ENCODE results near the gene MAD1L1. TPM values are rescaled to one million over a fixed set of nuclear protein-coding genes. Genes with fewer than 3 reads are reported as not detected.

MAD1L1 gene
- total RNA-seq, 1 donor from 2014 or later: 16.2 TPM

DNA sequence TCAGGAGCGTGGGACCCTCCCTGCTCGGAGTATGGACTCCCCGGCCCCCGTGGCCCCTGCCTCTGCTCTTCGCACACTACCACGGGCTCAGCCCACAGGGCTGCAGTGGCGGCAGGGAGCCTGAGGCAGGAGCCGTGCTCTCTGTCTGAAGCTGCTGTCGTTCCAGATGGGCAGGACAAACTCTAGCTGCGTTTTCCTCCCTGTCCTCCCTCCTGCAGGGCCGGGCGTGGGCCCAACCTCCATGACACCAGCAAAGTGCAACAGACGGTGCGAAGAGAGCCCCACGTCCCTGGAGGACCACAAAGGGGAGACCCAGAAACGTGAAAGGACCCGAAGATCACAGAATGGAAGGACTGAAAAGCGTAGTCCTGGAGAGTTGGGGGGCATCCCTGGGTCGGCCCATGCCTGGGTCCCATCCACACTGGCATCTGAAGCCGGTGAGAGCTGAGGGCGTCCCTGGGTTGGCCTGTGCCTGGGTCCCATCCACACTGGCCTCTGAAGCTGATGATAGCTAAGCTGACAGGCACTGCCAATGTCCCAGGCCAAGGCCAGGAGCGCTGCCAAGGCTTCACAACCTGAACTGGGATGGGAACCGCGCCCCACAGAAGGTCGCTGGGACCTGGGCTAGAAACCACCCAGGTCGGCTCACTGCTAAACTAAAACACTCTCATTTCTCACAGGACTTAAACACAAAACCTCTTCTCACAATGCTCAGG, 267.0 kb downstream of the MAD1L1 start:
- TF ChIP-seq, protein P1, sequence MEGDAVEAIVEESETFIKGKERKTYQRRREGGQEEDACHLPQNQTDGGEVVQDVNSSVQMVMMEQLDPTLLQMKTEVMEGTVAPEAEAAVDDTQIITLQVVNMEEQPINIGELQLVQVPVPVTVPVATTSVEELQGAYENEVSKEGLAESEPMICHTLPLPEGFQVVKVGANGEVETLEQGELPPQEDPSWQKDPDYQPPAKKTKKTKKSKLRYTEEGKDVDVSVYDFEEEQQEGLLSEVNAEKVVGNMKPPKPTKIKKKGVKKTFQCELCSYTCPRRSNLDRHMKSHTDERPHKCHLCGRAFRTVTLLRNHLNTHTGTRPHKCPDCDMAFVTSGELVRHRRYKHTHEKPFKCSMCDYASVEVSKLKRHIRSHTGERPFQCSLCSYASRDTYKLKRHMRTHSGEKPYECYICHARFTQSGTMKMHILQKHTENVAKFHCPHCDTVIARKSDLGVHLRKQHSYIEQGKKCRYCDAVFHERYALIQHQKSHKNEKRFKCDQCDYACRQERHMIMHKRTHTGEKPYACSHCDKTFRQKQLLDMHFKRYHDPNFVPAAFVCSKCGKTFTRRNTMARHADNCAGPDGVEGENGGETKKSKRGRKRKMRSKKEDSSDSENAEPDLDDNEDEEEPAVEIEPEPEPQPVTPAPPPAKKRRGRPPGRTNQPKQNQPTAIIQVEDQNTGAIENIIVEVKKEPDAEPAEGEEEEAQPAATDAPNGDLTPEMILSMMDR (IDR thresholded peaks at IDR 0.05; ENCODE audit: borderline replicate concordance): no peak
- peaks cover 9% of the 10 kb centered on the region for H3K4me1 ChIP-seq
- intact Hi-C loops (cut with micrococcal nuclease): no loop called here
- H3K27ac ChIP-seq (replicated peaks): peak overlapping the region; percentile 60
- H3K36me3 ChIP-seq: peaks cover 5% of the 10 kb centered on the region
- no peak overlapping the region for H3K4me3 ChIP-seq
- DNase-seq: peak; percentile 81
- no peaks in the 10 kb centered on the region for H3K27me3 ChIP-seq (ENCODE audit: low read depth)
- no peaks in the 10 kb centered on the region for H3K9me3 ChIP-seq (replicated peaks)

DNA sequence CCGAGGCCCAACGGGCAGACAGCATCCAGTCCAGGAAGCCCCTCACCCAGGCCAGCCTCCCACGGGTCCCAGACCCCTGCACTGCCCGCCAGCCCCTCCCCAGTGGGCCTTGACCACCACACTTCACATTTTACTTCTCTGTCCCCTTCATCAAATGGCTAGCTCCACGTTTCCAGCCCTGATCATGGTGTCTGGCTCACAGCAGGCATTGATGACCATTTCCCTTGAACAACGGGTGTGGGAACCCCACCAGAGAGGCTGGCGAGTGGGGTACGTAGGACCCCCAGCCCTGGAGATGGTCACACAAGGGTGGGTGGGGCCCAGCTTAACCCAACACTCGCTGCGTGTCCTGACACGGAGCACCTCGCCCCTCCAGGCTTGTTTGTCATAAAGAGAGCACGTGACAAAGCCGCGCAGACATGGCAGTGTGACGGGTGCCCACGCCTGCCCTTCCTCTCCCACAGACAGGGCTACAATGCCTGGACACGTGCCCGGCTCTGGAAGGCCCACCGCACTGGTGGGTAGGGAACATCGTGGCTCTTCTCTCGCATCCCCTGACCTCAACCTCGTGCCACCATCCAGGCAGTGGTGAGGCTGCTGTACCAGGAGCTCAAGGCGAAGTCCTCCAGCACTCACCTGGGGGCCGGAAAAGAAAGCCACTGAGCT, 267.7 kb downstream of the MAD1L1 start:
- peak overlapping the region; percentile 60 for H3K27ac ChIP-seq (replicated peaks)
- peaks cover 9% of the 10 kb centered on the region for H3K4me1 ChIP-seq
- no peak overlapping the region for H3K4me3 ChIP-seq
- intact Hi-C loops (cut with micrococcal nuclease): no loop called here
- no peaks in the 10 kb centered on the region for H3K9me3 ChIP-seq (replicated peaks)
- peak; percentile 9 for DNase-seq
- peaks cover 5% of the 10 kb centered on the region for H3K36me3 ChIP-seq
- TF ChIP-seq, protein P1 (IDR thresholded peaks at IDR 0.05; ENCODE audit: borderline replicate concordance): no peak
- no peaks in the 10 kb centered on the region for H3K27me3 ChIP-seq (ENCODE audit: low read depth)

DNA sequence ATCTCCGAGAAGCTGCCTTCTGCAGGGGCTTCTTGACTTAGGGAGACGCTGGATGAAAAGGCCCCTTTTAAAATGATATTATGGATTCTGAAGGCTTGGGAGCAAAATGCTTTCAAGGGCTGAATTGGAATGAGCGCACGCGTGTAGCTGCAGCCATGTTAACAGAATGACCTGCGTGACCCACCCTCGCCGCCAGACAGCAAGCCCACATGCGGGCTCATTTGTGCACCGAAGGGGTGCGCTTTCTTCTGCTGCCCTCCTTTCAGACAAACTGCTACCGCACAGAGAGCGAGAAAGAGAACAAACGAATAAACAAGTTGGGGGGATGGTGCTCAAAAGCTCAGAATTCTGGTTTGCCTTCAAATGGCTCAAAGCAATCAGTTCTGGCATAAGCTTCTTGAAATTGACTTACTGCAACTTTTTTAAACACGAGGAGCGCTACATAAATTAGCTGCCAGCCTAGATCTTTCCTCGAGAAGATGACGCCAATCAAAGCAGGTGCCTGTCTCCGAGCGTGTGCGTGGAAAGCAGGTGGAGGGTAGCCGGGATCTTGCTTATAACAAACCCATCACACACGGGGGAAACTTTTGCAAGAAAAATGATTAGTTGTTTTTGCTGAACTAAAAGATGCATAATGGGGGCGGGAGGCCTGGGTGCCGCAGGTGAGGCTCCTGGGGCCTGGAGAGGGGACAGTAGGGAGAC, 268.4 kb downstream of the MAD1L1 start:
- H3K36me3 ChIP-seq: peaks cover 5% of the 10 kb centered on the region
- no peaks in the 10 kb centered on the region for H3K27me3 ChIP-seq (ENCODE audit: low read depth)
- intact Hi-C loops (cut with micrococcal nuclease): no loop called here
- DNase-seq: peak; percentile 2
- peaks cover 9% of the 10 kb centered on the region for H3K4me1 ChIP-seq
- H3K4me3 ChIP-seq: no peak overlapping the region
- H3K27ac ChIP-seq (replicated peaks): no peak overlapping the region
- H3K9me3 ChIP-seq (replicated peaks): no peaks in the 10 kb centered on the region
- TF ChIP-seq, protein P1 (IDR thresholded peaks at IDR 0.05; ENCODE audit: borderline replicate concordance): no peak

DNA sequence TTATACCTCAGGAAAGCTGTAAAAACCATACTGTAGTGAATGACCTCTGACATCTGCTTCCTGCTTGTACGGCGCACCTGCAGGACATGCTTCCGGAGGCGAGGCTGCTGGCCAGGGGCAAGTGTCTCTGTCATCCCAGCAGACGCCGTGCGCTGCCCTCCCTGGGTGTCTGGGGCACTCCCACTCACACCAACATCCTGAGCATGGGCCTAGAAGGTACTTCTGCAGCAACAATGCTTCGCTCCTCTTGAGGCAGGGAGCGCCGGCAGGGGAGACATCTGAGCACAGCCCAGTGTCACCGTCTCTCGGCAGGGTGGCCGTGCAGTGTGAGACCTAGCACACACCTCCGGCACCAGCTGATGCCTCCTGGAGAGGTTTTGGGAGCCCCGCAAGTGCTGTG, 269.2 kb downstream of the MAD1L1 start:
- no peaks in the 10 kb centered on the region for H3K27me3 ChIP-seq (ENCODE audit: low read depth)
- H3K4me1 ChIP-seq: peaks cover 9% of the 10 kb centered on the region
- H3K36me3 ChIP-seq: peaks cover 5% of the 10 kb centered on the region
- H3K4me3 ChIP-seq: no peak overlapping the region
- H3K27ac ChIP-seq (replicated peaks): no peak overlapping the region
- no peaks in the 10 kb centered on the region for H3K9me3 ChIP-seq (replicated peaks)
- TF ChIP-seq, protein P1 (IDR thresholded peaks at IDR 0.05; ENCODE audit: borderline replicate concordance): no peak
- intact Hi-C loops (cut with micrococcal nuclease): no loop called here
- no peak for DNase-seq

DNA sequence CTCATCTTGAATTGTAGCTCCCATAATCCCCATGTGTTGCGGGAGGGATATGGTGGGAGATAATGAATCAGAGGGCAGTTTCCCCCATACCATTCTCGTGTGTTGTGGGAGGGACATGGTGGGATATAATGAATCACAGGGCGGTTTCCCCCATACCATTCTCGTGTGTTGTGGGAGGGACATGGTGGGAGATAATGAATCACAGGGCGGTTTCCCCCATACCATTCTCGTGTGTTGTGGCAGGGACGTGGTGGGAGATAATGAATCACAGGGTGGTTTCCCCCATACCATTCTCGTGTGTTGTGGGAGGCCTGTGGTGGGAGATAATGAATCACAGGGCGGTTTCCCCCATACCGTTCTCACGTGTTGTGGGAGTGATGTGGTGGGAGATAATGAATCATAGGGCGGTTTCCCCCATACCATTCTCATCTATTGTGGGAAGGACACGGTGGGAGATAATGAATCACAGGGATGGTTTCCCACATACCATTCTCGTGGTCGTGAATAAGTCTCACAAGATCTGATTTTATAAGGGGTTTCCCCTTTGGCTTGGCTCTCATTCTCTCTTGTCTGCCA, 271.0 kb downstream of the MAD1L1 start:
- DNase-seq: no peak
- TF ChIP-seq, protein P1 (IDR thresholded peaks at IDR 0.05; ENCODE audit: borderline replicate concordance): no peak
- no peaks in the 10 kb centered on the region for H3K27me3 ChIP-seq (ENCODE audit: low read depth)
- H3K4me3 ChIP-seq: no peak overlapping the region
- H3K36me3 ChIP-seq: peaks cover 11% of the 10 kb centered on the region
- H3K4me1 ChIP-seq: peaks cover 9% of the 10 kb centered on the region
- intact Hi-C loops (cut with micrococcal nuclease): no loop called here
- no peak overlapping the region for H3K27ac ChIP-seq (replicated peaks)
- peaks cover 2% of the 10 kb centered on the region for H3K9me3 ChIP-seq (replicated peaks)

Measured in left ventricle myocardium inferior (tissue), 1 donor.